ENCODE results near the gene SLC17A9.

The SLC17A9 gene

GRCh38 chr20:62969939-62970306 is 17.4 kb downstream of the SLC17A9 start:
- DNase-seq = no peak

- no peak for DNase-seq
Observed at GRCh38 chr20:62970307-62971210, 18.1 kb downstream of the SLC17A9 start.

DNA sequence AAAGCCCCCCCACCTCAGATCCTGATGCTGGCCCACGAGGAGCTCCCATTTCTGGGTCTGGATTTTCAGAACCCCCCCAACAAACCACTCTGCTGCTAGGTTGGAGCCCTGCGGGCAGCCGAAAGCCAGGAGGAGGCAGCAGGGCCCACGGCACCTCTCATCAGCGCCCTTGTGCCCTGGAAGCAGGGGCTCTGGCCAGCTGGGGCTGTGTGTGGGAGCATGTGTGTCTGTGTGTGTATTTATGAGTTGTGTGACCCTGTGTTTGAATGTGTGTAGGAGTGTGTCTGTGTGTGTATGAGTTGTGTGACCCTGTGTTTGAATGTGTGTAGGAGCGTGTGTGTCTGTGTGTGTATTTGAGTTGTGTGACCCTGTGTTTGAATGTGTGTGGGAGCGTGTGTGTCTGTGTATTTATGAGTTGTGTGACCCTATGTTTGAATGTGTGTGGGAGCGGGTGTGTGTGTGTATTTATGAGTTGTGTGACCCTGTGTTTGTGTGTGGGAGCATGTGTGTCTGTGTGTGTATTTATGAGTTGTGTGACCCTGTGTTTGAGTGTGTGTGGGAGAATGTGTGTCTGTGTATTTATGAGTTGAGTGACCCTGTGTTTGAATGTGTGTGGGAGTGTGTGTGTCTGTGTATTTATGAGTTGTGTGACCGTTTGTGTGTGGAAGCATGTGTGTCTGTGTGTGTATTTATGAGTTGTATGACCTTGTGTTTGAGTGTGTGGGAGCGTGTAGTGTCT is 18.9 kb downstream of the SLC17A9 start:
- no peak for DNase-seq

DNA sequence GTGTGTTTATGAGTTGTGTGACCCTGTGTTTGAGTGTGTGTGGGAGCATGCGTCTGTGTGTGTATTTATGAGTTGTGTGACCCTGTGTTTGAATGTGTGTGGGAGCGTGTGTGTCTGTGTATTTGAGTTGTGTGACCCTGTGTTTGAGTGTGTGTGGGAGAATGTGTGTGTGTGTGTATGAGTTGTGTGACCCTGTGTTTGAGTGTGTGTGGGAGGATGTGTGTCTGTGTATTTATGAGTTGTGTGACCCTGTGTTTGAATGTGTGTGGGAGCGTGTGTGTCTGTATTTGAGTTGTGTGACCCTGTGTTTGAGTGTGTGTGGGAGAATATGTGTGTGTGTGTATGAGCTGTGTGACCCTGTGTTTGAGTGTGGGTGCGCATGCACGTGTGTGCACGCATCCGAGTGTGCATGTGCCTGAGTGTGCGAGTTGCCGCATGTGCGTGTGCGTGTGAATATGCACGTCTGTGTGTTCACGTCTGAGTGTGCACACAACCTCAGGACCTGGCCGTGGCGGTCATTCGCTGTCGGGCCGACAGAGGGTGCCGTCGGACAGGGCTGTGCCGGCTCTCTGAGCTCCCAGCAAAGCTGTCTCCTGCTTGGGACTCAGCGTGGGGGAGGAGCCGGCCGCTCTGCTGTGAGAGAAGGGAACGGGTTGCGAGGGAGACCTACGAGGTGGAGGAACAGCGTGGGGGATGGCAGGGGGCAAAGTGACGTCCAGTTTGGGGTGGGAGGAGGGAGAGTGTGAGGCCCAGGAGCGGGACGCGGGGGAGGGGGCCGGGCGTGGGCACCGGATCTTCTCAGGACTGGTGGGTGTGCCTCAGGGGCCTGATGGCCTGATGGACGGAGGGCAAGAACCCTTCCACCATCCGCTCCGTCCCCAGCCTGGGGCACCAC is 19.7 kb downstream of the SLC17A9 start:
- DNase-seq = peak; percentile 74

- DNase-seq = no peak
Observed at GRCh38 chr20:62972845-62973745, 20.6 kb downstream of the SLC17A9 start.

DNA sequence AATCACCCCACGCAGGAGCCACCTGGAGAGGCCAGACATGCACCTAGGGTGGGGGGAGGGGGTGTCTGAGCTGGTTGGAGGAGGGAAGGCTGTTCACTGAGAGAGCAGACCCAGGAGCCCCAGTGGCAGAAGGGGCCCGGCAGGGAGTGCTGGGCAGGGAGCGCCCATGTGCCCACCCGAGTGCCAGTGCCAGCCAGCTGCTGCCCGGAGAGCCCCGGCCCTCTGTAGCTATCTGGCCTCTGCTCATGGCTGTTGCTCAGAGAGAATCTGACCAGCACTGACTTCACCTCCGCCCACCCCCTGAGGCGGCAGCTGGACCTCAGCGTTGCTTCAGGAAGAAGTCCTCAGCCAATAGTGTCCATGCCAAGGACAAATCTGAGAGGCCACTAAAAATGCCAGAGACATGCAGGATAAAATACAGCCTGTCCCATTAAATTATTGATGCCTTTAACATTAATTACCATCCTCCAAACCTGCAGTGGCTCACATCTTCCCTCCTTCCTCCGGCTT is 22.8 kb downstream of the SLC17A9 start:
- DNase-seq = no peak

DNA sequence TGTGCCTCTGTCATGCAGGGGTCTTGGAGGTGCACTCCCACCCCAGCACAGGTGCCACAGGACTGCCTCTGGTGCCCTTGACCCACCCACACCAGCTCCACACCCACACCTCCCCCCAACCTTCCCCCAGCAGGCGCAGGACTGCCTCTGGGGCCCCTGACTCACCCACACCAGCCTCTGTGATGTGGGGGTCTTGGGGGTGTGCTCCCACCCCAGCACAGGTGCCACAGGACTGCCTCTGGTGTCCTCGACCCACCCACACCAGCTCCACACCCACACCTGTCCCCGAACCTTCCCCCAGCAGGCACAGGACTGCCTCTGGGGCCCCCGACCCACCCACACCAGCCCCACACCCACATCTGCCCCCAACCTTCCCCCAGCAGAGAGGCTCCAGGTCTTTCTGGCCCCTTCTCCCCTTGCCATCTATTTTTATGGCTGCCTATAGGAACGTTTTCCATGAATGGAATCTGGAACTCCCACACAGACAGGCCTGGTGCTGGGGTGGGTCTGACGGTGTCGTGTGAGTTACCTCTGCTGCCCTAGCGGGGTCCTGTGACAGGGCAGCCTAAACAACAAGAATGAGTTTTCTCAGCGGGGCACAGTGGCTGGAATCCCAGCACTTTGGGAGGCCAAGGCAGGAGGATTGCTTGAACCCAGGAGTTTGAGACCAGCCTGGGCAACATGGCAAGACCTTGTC is 23.5 kb downstream of the SLC17A9 start:
- no peak for DNase-seq

DNA sequence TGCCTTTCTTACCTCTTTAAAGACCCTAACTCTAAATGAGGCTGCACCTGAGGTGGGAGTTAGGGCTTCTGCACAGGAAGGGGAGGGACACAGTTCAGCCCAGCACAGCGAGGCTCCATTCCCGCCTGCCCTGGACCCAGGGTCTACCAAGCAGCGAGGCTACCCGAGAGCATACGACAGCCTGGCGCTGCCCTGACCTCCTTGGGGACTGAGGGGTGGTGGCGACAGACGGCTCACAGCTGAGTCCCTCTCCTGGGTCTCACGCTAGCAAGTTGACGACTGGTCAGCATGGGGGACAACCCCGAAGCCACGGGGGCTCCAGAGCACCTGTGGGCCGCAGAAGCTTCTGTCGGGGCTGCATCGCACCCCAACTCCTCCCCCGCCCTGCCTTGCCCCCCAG is 24.4 kb downstream of the SLC17A9 start:
- DNase-seq = no peak

DNA sequence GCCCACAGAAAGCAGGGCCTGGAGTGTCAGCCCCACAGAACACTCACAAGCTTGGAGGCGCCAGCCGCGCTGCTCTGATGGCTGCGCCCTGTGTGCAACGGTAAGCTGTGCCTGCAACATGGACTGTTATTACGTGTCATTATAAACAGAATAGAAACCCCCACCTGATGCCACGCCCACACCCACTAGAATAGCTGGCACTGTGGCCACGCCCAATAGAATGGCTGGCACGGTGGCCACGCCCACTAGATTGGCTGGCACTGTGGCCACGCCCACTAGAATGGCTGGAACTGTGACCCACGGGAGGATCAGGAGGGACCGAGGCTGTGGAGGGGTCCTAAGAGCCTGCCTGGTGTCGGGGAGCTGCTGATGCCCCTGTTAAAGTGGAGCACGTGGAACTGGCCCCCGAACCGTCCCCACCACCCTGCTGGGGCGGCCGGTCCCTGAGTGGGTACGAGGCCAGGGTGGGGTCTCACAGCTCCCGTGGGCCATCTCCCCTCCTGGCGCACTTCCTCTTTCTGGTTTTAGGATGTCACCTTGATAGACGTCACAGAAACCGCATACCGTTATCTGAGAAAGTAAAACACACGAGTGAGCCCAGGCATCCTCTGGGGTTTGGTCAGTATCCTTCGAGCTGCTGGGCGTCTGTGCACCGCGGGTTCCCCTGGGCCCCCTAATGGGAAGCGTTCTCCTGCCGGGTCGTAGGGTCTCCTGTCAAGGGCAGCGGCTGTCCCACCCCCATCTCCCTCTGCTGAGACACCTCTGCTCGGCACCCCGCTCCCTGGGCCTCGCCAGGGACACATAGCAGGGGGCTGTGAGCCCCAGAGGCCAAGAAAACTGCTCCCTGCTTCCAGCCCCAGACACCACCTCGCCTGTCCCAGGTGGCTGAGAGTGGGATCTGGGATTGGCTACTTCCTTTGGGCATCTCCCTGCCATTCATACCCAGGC is 25.4 kb downstream of the SLC17A9 start:
- DNase-seq = no peak

DNA sequence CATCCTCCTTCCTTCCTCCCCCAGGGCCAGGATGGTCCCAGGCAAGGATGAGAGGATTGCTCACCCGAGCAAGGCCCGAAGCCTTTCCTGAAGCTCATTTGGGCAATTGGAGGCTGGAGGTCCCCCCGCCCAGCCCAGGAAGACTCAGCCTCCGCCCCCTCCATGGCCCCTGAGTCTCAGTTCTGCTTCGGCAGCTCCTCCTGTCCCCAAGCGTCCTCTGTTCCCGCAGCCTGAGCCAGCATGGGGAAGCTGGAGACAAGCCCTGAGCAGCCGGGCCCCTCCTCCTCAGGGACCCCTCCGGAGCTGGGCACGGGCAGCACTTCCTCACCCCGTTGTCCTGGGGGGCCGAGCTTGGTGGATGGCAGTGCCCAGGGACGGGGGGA is 26.0 kb downstream of the SLC17A9 start:
- DNase-seq = no peak

DNA sequence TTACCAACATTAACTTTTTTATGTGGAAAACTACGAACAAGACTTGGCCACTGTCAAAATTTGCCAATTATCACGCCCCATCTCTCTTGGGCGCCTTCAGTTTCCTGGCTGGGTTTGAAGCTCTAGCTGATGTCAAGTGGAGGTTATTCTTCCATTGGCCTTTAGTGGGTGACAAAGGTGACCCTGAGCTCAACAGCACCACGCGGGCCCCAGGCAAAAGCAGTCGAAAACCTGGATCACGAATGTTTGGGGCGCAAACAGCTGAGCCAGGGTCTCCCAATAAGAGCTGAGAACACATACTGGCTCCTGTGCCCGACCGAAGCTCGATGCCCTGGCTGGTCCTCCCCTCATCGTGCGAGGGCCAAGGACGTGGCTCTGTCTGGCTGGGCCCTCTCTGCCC is 26.8 kb downstream of the SLC17A9 start:
- no peak for DNase-seq

- DNase-seq = no peak
Observed at GRCh38 chr20:62979876-62980373, 27.4 kb downstream of the SLC17A9 start.

DNA sequence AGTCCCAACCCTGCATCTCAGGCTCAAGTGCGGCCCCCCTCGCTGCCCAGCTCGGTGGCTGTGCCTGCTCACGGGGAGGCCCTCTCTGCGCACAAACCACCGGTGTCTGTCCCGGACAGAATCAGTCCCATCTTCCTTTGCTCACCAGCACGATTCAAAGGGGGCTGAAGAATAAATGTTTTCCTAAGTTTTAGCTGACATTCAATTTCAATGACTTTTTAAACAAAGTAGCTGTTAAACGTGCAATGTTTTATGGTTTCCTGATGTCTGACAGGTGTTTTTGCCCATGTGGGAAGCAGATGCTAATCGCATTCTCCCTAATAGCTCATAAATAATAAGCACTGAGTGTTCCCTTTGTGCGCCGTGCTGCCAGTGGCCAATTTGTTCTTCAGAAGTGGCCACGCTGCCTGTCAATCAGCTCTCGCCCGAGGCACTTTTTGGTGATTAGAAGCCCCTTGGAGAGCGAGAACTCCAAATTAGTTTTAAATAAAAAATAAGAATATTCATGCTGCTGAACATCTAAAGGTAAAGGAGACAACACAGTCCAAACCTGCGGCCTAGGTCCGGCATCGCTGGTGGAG is 28.0 kb downstream of the SLC17A9 start:
- DNase-seq = peak; percentile 33

- DNase-seq = peak; percentile 74
Observed at GRCh38 chr20:62980970-62981369, 28.5 kb downstream of the SLC17A9 start.

- no peak for DNase-seq
Observed at GRCh38 chr20:62982124-62983075, 29.9 kb downstream of the SLC17A9 start.

GRCh38 chr20:62983210-62983609 is 30.7 kb downstream of the SLC17A9 start:
- no peak for DNase-seq

DNA sequence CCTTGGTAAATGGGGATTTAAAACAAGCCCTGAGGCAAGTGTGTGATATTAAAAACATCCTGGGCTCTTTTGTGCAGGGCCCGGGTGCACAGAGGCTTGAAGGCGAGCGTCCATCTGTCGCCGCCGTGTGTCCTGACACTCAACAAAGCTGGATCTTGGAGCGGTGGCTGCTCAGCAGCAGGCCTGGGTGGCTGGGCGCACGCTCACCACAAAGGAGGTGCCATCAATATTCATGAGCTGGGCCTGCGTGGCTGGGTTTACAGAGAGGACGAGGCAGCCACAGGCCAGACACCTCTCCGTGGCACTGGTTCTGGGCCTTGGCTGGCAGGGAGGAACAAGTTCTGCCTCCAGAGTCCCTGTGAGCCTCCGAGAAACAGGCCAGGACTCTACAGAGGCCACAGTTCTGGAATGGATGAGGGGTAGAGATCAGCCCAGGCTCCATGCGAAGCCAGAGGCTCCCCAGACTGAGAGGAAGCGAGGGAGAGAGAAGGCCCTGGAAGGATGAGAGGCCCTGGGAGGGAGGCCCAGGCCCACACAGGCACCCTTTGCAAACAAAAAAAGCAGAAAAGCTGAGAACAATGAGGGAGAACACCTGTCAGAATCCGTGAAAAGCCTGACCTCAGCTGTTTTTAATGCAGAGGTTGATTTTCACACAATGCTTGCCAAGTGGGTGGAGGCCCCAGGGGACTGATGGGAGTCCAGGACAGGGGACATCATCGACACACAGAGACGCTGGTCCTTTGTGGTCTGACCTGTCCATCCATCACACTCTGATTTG is 32.3 kb downstream of the SLC17A9 start:
- peak; percentile 21 for DNase-seq

DNA sequence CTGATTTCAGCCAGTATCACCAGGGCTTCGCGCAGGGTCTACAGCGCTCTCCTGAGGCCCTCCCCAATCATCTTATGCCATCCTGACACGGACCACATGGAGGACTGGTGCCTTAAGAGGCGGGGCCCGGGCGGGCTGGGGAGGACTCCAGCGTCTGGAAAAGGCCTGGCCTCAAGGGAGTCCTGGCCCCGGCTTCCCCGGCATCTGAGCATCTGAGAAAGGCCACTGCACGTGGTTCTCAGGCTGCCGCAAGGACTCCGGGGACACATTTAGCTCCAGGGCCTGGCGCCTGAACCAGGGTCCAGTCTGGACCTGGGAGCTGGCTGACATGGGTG is 32.9 kb downstream of the SLC17A9 start:
- DNase-seq = no peak

Measured in DMS79 (cell line).